K562 (cell line): ENCODE results near the gene POLR2A. TPM values are rescaled to one million over a fixed set of nuclear protein-coding genes. Genes with fewer than 3 reads are reported as not detected.

Experiments
- ATF1 ChIP-seq, 2 experiments: fragments of 450-650 bp in 1 of 2; IDR thresholded peaks; 2 replicates each; pipeline ENCODE4 v1.6.1; 2016; ENCODE audit warnings: missing compliant biosample characterization in 1 of 2, missing genetic modification characterization in 1 of 2
- E2F3 ChIP-seq: fragments of 250-450 bp; sonication (Bioruptor Pico); IDR thresholded peaks from 2 replicates; pipeline ENCODE4 v1.4.0; 2020; ENCODE audit warnings: mild to moderate bottlenecking
- ESRRA ChIP-seq: fragments of 450-650 bp; IDR thresholded peaks from 2 replicates; pipeline ENCODE4 v1.6.1; 2014; ENCODE audit warnings: low read depth, mild to moderate bottlenecking, moderate library complexity, borderline replicate concordance
- FUS ChIP-seq: fragments of 200-400 bp; formaldehyde crosslinking; optimal IDR thresholded peaks from 2 replicates; pipeline ENCODE3; 2017; ENCODE audit warnings: low read depth, low read length
- IFI16 ChIP-seq: fragments of 250-450 bp; sonication (Bioruptor Pico); IDR thresholded peaks from 2 replicates; pipeline ENCODE4 v2.1.2; 2022; ENCODE audit warnings: mild to moderate bottlenecking, inconsistent platforms
- MTA2 ChIP-seq: fragments of 450-650 bp; IDR thresholded peaks from 2 replicates; pipeline ENCODE4 v1.6.1; 2016; ENCODE audit warnings: low read depth
- NEUROD1 ChIP-seq: fragments of 150-350 bp; IDR thresholded peaks from 2 replicates; pipeline ENCODE4 v1.6.1; 2014; ENCODE audit warnings: borderline replicate concordance, low read length, low read depth; ENCODE audit not compliant: partially characterized antibody
- PKNOX1 ChIP-seq: fragments of 450-650 bp; IDR thresholded peaks from 2 replicates; pipeline ENCODE4 v1.6.1; 2016
- POU5F1 ChIP-seq: fragments of 150-350 bp; IDR thresholded peaks from 2 replicates; pipeline ENCODE4 v1.6.1; 2014; ENCODE audit warnings: borderline replicate concordance, low read length, low read depth, mild to moderate bottlenecking; ENCODE audit not compliant: partially characterized antibody
- SMAD4 ChIP-seq: fragments of 250-450 bp; sonication (Bioruptor Pico); conservative IDR thresholded peaks from 2 replicates; pipeline ENCODE4 v1.8.0; 2021; ENCODE audit warnings: inconsistent platforms, mild to moderate bottlenecking, moderate library complexity
- SRF ChIP-seq, 2 experiments: fragments of 250-450, 450-650 bp in 1 of 2; sonication (Bioruptor Pico) in 1 of 2; sonication (generic) in 1 of 2; formaldehyde crosslinking; IDR thresholded peaks; 2 replicates each; pipeline versions ENCODE4 v1.5.0 to v1.5.1; 2020 to 2022; ENCODE audit warnings: mild to moderate bottlenecking in 1 of 2, missing genetic modification reagents in 1 of 2
- STAT5A ChIP-seq: IDR thresholded peaks from 2 replicates; pipeline ENCODE4 v1.6.1; 2012; ENCODE audit warnings: low read length, inconsistent platforms, borderline replicate concordance
- ZFP36 ChIP-seq: fragments of 150-350 bp; IDR thresholded peaks from 2 replicates; pipeline ENCODE4 v1.6.1; 2018; ENCODE audit warnings: low read length, low read depth; ENCODE audit not compliant: partially characterized antibody
- ZNF318 ChIP-seq, 2 experiments: fragments of 450-650 bp; IDR thresholded peaks; 2 replicates each; pipeline ENCODE4 v1.6.1; 2016; ENCODE audit warnings: mild to moderate bottlenecking in 2 of 2, borderline replicate concordance in 1 of 2, low read depth in 1 of 2, moderate library complexity in 1 of 2
- ZNF589 ChIP-seq: fragments of 200-800 bp; sonication (Bioruptor generic); IDR thresholded peaks from 2 replicates; pipeline ENCODE4 v1.6.1; 2016; ENCODE audit warnings: low read depth, missing genetic modification characterization, missing compliant biosample characterization
- ZNF764 ChIP-seq: fragments of 250-450 bp; sonication (Bioruptor Pico); IDR thresholded peaks from 2 replicates; pipeline ENCODE4 v1.4.0; 2020; ENCODE audit warnings: low read depth, mild to moderate bottlenecking, moderate library complexity
- polyA plus RNA-seq, 8 experiments: library from polyadenylated mRNA; depleted of rRNA in 4 of 8; stranded (reverse) in 5 of 8; unstranded in 3 of 8; fragments of >200 nt; fragmentation: Nextera tagmentation in 2 of 8; fragmentation: Illumina TruSeq in 1 of 8; extraction: Ambion mirVana in 2 of 8; extraction: Trizol in 1 of 8; gene quantifications; 2 replicates each; pipeline versions ENCODE4 v1.2.1 to v1.2.3, GENCODE V29; 2011 to 2014; ENCODE audit warnings: inconsistent platforms in 1 of 8, missing spikeins in 1 of 8
- total RNA-seq, 7 experiments: library from RNA; depleted of rRNA in 6 of 7; stranded (reverse); fragments of >200 nt in 6 of 7; fragmentation: Illumina TruSeq in 2 of 7; extraction: Trizol in 2 of 7; gene quantifications; 2 replicates each; pipeline versions ENCODE4 v1.2.1 to v1.2.3, GENCODE V29; 2011 to 2021; ENCODE audit warnings: low replicate concordance in 1 of 7

The POLR2A gene
- total and polyA plus RNA-seq, 9 of the 15 experiments (the other 6 are each of a cell fraction or from before 2014, with no cell fraction given) = 1.3 to 109 (median 12.4) TPM

- TF ChIP-seq ZNF318 (IDR thresholded peaks at IDR 0.05; ENCODE audit: borderline replicate concordance in 1 of 2, low read depth in 1 of 2) (peak in 1 of 2 experiments; percentile 72; a peak in 2 of 4 replicates), PKNOX1 (peak; percentile 82), ATF1 (CRISPR knock-in tag; IDR thresholded peaks at IDR 0.05) (0 out of 2 replicates have a peak, but pooled peaks have one; percentile 10), ATF1 (tag; IDR thresholded peaks at IDR 0.05) (no peak; the same call in 1 of the 2 replicates), FUS (no peak), E2F3 (CRISPR knock-in tag) (peak; percentile 69), MTA2 (no peak; the same call in 1 of the 2 replicates), IFI16 (CRISPR knock-in tag) (no peak), ESRRA (peak; percentile 21; the same call in 1 of the 2 replicates), SRF (CRISPR knock-in tag; IDR thresholded peaks at IDR 0.05) (no peak), POU5F1 (no peak), NEUROD1 (peak; percentile 61), STAT5A (0 out of 2 replicates have a peak, but pooled peaks have one; percentile 6), ZNF589 (CRISPR knock-in tag) (peak; percentile 85), ZNF764 (0 out of 2 replicates have a peak, but pooled peaks have one; percentile 29), SMAD4 (peak; percentile 58), ZFP36 (peak; percentile 5)
These were observed at the start of gene POLR2A (continued) for GRCh38 chr17:7484067-7484918.
